HG02840 (cell line): ENCODE data around the gene ELOA.
A peak's percentile ranks its signal among the peaks of the same experiment; 100 is the strongest.

Experiments
- ATAC-seq: cut with Tn5 transposase; IDR thresholded peaks from one replicate; pipeline ENCODE4 v1.9.1; 2021; ENCODE audit warnings: mild to moderate bottlenecking, moderate library complexity, moderate number of reproducible peaks; ENCODE audit not compliant: unreplicated experiment, low FRiP score

The ELOA gene, protein sequence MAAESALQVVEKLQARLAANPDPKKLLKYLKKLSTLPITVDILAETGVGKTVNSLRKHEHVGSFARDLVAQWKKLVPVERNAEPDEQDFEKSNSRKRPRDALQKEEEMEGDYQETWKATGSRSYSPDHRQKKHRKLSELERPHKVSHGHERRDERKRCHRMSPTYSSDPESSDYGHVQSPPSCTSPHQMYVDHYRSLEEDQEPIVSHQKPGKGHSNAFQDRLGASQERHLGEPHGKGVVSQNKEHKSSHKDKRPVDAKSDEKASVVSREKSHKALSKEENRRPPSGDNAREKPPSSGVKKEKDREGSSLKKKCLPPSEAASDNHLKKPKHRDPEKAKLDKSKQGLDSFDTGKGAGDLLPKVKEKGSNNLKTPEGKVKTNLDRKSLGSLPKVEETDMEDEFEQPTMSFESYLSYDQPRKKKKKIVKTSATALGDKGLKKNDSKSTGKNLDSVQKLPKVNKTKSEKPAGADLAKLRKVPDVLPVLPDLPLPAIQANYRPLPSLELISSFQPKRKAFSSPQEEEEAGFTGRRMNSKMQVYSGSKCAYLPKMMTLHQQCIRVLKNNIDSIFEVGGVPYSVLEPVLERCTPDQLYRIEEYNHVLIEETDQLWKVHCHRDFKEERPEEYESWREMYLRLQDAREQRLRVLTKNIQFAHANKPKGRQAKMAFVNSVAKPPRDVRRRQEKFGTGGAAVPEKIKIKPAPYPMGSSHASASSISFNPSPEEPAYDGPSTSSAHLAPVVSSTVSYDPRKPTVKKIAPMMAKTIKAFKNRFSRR

DNA sequence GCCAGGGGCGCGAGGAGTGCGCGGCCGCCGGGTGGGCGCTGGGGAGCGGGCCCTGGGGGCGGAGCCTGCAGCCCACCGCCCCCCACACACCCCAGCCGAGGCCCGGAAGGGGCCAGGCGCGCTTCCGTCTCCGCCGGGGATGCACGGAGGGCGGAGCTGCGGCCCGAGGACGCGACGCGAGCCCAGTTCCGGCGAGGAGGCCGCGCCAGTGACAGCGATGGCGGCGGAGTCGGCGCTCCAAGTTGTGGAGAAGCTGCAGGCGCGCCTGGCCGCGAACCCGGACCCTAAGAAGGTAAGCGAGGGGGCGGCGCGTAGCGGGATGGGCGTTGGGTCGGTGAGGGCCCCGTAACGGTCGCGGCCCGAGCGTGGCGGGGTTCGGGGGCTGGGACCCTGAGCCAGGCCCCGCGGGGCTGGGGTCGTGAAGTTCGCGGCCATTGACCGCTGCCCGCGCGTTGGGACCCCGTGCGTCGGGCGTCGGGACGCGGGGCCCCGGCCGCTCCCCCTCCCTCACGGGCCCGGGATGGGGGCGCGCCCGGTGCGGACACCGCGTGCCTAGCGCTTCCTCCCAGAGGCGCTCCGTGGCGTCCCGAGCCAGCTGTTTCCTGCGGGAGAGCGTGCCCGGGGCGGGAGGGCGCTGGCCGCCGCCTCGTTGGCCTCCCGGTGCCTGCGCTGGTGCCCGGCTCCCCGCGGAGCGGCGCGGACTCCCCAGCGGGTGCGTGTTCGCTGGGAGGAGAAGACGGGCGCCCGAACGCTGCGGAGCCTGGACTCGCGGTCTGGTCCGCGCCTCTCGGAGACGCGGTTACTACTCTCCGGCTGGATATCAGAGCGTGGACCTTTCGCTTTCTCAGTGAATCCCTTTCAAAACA lies at the start of gene ELOA:
TSS of gene ELOA (plus strand) at position 185 of the 866 bp plus-strand sequence. CDS start at position 218, 33 bp downstream.
- ATAC-seq: peak; percentile 82

DNA sequence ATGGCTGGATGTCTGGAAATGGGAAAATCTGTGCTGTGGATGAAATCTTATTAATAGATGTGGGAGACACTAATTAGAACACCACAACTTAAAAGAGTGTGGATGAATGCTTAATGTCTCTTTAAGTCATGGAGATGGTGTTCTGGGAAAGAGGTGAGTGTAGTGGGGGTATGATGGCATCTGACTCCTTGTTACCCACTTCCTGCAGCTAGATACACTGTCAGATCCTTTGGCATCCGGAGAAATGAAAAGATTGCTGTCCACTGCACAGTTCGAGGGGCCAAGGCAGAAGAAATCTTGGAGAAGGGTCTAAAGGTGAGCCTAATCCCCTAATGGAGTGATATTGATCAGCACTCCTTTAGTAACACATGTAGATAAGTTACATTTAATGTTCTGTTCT lies 49.7 kb upstream of the ELOA start:
- no peak for ATAC-seq

DNA sequence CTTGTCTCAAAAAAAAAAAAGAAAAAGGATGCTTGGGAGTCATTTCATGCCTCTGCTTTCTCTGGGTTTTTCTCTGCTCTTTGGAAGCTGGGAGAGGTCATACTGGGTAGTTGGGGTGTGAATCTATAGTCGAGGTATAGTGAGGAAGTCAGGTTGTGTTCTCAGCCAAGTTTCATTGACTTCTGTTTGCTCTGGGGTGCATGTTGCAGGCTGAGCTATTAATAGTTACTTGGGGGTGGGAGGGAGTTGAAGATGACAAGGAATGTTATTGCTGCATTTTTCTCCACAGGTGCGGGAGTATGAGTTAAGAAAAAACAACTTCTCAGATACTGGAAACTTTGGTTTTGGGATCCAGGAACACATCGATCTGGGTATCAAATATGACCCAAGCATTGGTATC lies 48.9 kb upstream of the ELOA start:
- ATAC-seq: no peak

DNA sequence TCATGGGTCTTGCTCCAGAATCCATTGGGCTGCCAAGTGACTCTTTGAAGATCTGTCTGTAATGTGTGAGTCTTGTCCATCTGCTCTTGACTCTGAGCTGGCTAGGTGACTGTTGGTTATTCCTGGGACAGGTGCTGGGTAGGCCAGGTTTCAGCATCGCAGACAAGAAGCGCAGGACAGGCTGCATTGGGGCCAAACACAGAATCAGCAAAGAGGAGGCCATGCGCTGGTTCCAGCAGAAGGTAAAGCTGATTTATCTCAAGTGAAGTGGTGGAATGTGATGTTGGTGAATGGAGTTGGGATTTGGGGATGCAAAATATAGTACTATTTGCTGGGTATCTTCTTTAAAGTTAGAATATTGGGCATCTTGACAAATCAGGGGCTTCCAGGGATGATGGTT lies 47.6 kb upstream of the ELOA start:
- ATAC-seq: no peak

DNA sequence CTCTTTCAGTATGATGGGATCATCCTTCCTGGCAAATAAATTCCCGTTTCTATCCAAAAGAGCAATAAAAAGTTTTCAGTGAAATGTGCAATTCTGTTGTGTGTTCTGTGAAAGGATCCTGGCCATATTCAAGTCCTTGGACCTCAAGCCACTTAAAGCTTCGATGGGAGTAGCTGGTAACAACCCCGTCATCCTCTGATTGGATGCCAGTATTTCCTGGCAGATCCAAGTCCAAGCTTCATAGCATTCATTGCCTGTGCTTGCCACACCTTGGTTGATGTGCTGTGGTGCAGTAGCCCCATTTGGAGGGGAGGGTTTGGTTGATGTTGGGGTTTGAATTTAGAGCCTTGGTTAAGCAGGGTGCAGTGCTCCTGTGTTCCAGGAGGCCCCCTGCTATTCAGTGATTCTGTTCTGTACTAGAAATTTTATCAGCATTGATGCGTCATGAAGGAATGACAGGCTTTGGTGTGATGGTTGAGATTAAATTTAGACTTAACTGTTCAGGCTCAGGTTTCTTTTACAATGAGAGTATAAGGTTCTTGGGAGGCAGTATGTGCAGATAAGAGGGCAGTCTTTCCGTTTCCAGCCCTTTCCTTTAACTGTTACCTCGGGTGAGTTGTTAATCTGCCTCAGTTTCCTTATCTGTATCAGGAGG lies 46.8 kb upstream of the ELOA start:
- no peak for ATAC-seq

DNA sequence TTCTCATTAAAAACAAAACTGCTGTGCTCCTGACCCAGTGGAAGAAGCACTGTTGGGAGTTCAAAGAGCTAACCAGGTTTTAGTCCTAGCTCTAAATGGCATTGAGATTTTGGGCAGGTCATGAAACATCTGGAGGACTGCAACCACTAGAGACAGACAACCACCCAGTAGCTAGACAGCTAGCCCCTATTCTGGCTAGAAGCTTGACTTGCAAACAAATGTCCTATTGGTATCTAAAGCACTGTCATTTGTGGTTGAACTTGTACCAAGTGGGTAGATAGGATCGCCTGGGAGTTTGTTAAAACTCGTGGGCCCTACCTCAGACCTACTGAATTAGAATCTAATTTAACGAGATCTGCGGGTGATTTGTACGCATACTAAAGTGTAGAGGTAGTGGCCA lies 44.8 kb upstream of the ELOA start:
- ATAC-seq: no peak

DNA sequence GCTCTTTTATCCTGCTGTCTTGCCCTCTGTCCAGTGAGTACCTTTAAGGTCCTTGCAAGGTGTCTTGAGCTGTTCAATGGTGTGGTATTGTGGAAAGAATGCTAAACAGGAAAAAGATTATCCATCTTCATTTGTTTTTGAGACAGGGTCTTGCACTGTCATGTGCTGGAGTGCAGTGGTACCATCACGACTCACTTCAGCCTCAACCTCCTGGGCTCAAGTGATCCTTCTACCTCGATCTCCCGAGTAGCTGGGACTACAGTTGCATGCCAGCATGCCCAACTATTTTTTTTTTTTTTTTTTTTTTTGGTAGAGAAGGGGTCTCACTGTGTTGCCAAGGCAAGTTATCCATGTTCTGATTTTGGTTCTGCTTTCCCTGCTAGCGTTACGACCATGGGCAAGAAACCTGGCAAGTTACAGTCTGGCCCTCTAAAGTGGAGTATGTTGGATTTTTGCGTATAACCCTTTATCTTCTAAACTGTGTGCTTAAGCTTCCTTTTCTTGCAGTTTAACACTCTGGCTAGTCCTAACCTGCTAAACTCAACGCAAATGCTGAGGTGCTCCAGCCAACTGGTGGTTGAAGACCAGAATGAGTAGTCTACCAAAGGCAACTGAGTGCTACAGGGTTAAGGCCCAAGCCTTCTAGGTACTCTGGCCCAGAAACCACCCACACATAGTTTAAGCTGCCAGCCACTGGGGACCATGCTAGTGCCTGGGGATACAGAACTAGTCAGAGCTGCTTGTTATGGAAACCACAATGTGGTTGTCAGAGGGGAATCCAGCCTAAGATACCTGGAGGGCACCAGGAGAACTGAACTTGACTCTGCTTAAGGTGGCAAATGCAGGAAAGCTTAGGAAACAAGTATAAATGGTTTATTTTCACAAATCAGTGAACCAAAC lies 43.7 kb upstream of the ELOA start:
- ATAC-seq: no peak

DNA sequence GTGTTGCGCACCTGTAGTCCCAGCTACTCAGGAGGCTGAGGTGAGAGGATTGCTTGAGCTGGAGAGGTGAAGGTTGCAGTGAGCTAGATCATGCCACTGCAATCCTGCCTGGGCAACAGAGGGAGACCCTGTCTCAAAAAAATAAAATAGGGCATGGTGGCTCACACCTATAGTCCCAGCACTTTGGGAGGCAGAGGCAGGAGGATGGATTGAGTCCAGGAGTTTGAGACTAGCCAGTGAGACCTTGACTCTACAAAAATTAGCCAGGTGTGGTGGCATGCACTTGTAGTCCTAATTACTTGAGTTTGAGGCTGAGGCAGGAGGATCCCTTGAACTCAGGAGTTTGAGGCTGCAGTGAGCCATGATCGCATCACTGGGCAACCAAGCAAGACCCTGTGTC lies 42.0 kb upstream of the ELOA start:
- no peak for ATAC-seq

DNA sequence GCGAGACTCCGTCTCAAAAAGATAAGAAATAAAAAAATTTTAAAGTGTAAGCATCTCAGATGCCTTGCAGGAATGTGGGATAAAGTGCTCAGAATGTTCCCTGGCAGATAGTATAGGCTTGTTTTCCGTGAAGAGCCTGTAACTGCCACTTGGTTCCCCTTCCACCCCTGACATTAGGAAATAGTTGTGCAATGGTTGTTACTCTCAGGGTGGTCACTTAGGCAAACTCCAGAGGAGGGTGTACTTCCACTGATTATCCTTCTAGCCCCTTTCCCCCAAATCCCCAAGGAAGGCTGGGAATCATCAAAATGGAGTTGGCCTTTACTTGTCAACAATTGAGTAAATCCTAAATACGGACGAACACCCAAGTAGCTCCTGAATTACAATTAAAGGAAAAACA lies 41.3 kb upstream of the ELOA start:
- no peak for ATAC-seq

DNA sequence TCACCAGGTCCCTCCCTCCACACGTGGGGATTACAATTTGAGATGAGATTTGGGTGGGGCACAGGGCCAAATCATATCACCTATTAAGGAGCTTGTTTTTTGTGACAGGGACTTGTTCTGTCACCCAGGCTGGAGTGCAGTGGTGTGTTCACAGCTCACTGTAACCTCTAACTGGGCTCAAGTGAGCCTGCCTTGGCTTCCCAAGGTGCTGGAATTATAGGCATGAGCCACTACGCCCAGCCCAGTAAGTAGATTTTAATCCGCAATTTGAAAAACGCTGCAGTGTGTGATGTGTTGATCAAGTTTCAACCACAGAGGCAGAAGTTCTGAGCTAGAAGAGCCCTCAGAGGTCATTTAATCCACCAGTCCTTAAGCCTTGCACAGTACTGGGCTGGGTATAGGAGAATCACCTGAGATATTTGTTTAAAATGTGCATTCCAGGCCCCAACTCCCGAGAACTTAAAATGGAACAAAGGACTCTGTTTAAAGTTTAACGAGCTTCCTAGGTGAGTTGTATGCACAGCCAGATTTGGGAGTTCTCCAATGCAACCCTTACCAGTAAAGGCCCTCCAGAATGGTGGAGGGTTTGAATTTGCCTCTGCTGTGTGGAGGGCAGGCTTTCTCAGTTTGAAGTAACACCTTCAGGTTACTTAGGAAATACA lies 38.3 kb upstream of the ELOA start:
- no peak for ATAC-seq

DNA sequence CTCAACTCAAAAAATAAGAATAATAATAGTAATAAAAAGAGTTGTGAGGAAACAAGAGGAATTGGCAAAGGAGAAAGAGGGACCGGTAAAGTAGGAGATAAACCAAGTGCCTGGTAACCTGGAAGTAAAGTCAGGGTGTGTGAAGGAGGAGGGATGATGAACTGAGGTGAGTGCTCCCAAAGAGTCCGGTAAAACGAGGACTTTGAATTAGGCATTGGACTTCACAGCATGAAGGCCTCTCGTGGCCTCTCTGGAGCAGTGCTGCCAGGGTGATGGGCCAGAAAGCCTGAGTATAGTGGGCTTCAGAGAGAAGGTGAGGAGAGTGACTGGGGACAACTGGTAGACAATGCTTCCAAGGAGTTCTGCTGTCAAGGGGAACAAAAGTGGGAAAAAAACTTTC lies 34.0 kb upstream of the ELOA start:
- no peak for ATAC-seq

DNA sequence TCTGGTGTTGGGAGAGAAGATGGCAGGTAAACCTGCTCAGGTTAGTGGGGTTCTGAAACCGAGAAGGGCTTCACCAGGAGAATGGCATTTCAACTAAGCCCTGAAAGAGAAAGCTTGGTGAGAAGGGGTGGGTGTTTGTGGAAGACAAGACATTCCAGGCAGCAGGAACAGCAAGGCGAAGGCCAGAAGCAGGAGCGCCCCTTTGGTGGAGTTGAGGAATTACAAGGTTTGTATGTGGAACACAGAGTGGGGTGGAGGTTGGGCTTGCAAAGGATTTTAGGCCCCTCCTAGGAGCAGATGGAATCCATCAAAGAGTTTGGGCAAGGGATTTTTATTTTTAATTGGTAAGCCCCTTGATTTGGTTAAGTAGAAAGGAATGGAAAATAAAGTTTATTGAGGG lies 24.8 kb upstream of the ELOA start:
- no peak for ATAC-seq

DNA sequence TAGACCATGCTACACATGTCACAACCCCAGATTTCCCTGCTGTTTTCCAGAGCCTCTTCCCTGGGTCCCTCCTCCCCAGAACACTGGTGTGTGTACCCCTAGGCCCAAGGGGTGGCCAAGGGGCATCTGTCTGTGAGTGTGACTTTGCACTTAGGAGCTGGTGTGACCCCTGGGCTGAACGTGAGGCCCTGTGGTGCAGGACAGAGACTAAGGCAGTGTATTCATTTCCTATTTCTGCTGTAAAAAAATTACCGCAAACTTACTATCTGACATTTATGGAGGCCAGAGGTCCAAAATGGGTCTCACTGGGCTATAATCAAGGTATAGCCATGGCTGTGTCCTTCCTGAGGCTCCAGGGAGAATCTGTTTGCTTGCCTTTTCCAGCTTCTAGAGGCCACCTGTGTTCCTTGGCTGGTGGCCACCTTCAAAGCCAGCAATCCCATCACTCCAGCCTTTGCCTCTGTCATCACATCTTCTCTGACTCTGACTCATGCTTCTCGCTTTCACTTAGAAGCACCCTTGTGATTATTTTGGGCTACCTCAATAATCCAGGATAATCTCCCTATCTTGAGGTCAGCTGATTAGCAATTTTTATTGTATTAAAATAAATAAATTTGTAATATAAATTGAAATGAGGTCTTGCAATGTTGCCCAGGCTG lies 24.0 kb upstream of the ELOA start:
- no peak for ATAC-seq

DNA sequence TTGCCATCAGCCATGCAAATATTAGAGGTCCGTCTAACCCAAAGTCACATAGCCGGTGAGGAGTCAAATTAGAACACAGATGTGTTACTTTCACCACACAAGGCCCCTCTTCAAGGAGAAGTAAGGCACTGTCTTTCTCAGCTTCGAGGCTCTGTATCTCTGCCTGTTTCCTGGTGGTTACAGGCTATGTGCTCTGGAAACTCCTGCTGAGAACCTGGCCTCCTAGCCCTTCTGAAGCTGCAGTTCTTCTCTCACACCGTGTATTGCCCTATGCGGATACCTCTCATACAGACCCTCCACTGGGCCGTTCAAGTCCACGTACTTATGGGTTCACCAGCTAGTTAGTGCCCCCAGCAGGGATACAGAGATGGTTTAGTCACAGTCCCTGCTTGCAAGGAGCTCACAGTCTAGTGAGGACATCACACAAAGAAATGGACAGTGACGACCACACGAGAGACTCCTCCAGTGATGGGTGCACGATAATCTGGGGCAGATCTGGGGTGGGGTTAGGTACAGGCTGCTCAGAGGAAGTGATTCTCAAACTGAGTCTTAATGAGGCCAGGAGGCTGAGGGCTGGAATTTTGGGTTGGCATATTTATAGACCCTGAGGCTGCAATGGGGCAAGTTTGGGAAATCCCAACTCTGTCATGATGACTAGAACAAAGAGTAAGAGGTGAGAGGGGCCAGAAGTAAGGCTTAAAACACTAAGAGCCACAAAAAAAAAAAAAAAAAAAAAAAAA lies 22.8 kb upstream of the ELOA start:
- peak; percentile 53 for ATAC-seq

DNA sequence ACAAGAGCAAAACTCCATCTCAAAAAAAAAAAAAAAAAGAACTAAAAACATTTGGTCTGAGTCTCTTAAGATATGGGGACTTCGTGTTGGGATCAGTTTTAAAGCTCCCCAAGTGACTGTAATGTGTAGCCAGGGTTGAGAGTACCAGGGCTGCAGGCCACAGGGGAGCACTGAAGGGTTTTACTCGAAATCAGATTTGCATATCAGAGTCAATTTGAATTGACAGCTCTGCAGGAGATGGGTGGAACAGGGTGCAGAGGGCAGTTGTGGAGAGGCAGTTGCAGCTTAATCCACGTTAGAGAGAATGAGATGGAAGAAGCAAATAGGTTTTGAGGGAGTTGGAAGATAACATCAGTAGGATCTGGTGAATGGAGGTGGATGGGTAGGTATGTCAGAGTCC lies 20.6 kb upstream of the ELOA start:
- no peak for ATAC-seq

DNA sequence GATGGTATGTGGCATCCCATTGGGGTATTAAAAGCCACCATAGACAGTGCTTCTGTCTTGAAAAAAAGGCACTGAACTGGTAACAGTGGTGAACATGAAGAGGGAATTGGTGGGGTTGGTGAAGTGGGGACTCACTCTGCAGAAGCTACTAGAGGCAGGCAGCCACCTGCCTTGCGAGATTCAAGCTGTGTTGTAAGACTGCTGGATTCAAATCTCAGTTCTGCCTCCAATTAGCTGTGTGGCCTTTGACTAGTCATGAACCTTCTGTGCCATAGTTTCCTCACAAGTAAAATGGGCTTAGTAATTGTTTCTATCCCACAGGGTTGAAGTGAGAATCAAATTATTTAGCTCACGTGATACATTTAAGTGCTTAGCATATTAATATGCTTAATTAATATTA lies 16.6 kb upstream of the ELOA start:
- no peak for ATAC-seq

DNA sequence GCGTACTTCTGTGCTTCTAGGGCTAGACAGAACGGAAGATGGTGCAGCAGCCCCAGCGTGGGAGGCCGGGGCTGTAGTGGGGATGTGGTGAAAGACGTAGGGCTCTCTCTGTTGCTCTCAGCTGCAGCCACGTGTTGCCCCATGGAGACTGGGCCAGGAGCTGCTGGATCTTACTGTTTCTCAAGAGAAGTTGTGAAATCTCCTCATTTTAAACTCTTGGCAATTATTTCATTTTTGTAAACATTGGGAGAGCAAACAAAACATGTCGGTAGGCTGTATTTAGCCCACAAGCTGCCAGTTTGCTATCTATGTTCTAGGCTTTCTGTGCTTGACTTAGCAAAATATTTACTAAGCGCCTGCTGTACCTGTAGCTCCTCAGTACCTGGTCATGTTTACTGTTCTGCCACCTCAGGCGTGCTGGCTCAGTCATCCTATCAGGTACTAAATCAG lies 15.9 kb upstream of the ELOA start:
- no peak for ATAC-seq
